SU-DHL-6 (cell line): ENCODE data around the gene ACSS2.

ENCODE experiments used
- H2AFZ ChIP-seq: fragments of 200-600 bp; sonication (generic); 2 replicates; pipeline ENCODE4 v1.6.1; 2014; ENCODE audit warnings: low read depth, mild to moderate bottlenecking, moderate library complexity, mixed read lengths, antibody characterized with exemption, low read length; ENCODE audit not compliant: severe bottlenecking
- H3F3A ChIP-seq: fragments of 200-600 bp; shearing (Covaris generic); 2 replicates; pipeline ENCODE4 v1.6.0; 2016; ENCODE audit warnings: antibody characterized with exemption, mild to moderate bottlenecking; ENCODE audit not compliant: insufficient read depth
- H3K27ac ChIP-seq: fragments of 200-600 bp; sonication (generic); 2 replicates; pipeline ENCODE4 v1.5.1; 2016; ENCODE audit warnings: low read depth, mild to moderate bottlenecking, low read length, moderate library complexity, mixed read lengths
- H3K27me3 ChIP-seq: fragments of 200-600 bp; sonication (generic), shearing (Covaris generic); 2 replicates; pipeline ENCODE4 v1.6.0; 2014; ENCODE audit warnings: mild to moderate bottlenecking, low read length
- H3K36me3 ChIP-seq: fragments of 200-600 bp; sonication (generic); 2 replicates; pipeline ENCODE4 v1.6.1; 2014; ENCODE audit warnings: mild to moderate bottlenecking, low read length, mixed read lengths
- H3K4me2 ChIP-seq: fragments of 300-600, 200-600 bp; shearing (Covaris generic), sonication (generic); 2 replicates; pipeline ENCODE4 v1.6.0; 2014; ENCODE audit warnings: low read length, low read depth, mild to moderate bottlenecking; ENCODE audit not compliant: poor library complexity, severe bottlenecking
- H3K4me3 ChIP-seq: fragments of 200-600 bp; sonication (generic); 2 replicates; pipeline ENCODE4 v1.5.1; 2014; ENCODE audit warnings: antibody characterized with exemption, low read length, mild to moderate bottlenecking, mixed read lengths; ENCODE audit not compliant: insufficient read depth, poor library complexity, severe bottlenecking
- H3K79me2 ChIP-seq: fragments of 200-600 bp; sonication (generic); 2 replicates; pipeline ENCODE4 v1.6.1; 2014; ENCODE audit warnings: mild to moderate bottlenecking, low read length, moderate library complexity; ENCODE audit not compliant: insufficient read depth
- H3K9ac ChIP-seq: fragments of 200-600 bp; sonication (generic); 2 replicates; pipeline ENCODE4 v1.7.0; 2014; ENCODE audit warnings: mild to moderate bottlenecking, low read length
- H3K9me2 ChIP-seq: fragments of 200-600 bp; sonication (generic); replicated peaks from 2 replicates; pipeline ENCODE4 v1.6.1; 2014; ENCODE audit warnings: low read length; ENCODE audit not compliant: insufficient read depth
- H3K9me3 ChIP-seq: fragments of 200-600 bp; sonication (generic); 2 replicates; pipeline ENCODE4 v1.6.1; 2014; ENCODE audit warnings: low read length, mixed read lengths; ENCODE audit not compliant: insufficient read depth
- H4K20me1 ChIP-seq: fragments of 200-600 bp; sonication (generic); 2 replicates; pipeline ENCODE4 v1.6.1; 2014; ENCODE audit warnings: low read depth, mild to moderate bottlenecking, antibody characterized with exemption, low read length, moderate library complexity, mixed read lengths
- CTCF ChIP-seq: fragments of 200-600 bp; sonication (generic); IDR thresholded peaks from one replicate; pipeline ENCODE4 v1.5.1; 2017; ENCODE audit warnings: antibody characterized with exemption, mild to moderate bottlenecking, low read length, moderate library complexity; ENCODE audit not compliant: insufficient read depth, poor library complexity, severe bottlenecking
- EZH2phosphoT487 ChIP-seq: fragments of 200-600 bp; sonication (generic), shearing (Covaris generic); conservative IDR thresholded peaks from 2 replicates; pipeline ENCODE4 v1.6.1; 2018; ENCODE audit warnings: mild to moderate bottlenecking, antibody characterized with exemption, low read length, moderate library complexity, mixed read lengths

Gene ACSS2

GRCh38 chr20:34926581-34926980 is 50.2 kb downstream of the ACSS2 start:
- no peaks in the 10 kb centered on the region for H3K9me3 ChIP-seq
- no peaks in the 10 kb centered on the region for H3K79me2 ChIP-seq
- no peak overlapping the region for H3K4me3 ChIP-seq
- H2AFZ ChIP-seq, result no peak overlapping the region
- no peaks in the 10 kb centered on the region for H3F3A ChIP-seq
- H4K20me1 ChIP-seq, result no peaks in the 10 kb centered on the region
- no peaks in the 10 kb centered on the region for H3K27me3 ChIP-seq
- H3K27ac ChIP-seq, result no peak overlapping the region
- TF ChIP-seq CTCF (no peak), EZH2phosphoT487 (no peak)
- no peak overlapping the region for H3K9ac ChIP-seq
- H3K36me3 ChIP-seq, result no peaks in the 10 kb centered on the region
- no peaks in the 10 kb centered on the region for H3K9me2 ChIP-seq
- H3K4me2 ChIP-seq, result no peak overlapping the region

- Histone ChIP-seq H3K9ac (no peak overlapping the region), H3K36me3 (no peaks in the 10 kb centered on the region), H3K27ac (no peak overlapping the region)
Measured at GRCh38 chr20:34927736-34928135, 51.3 kb downstream of the ACSS2 start.

GRCh38 chr20:34928411-34928810 is 52.0 kb downstream of the ACSS2 start:
- H3K27me3 ChIP-seq, result no peaks in the 10 kb centered on the region
- H3K36me3 ChIP-seq, result no peaks in the 10 kb centered on the region
- TF ChIP-seq EZH2phosphoT487 (no peak), CTCF (no peak)
- no peaks in the 10 kb centered on the region for H3K79me2 ChIP-seq
- no peaks in the 10 kb centered on the region for H3F3A ChIP-seq
- no peaks in the 10 kb centered on the region for H4K20me1 ChIP-seq
- H3K9ac ChIP-seq, result no peak overlapping the region
- H2AFZ ChIP-seq, result no peak overlapping the region
- no peaks in the 10 kb centered on the region for H3K9me2 ChIP-seq
- H3K4me3 ChIP-seq, result no peak overlapping the region
- H3K4me2 ChIP-seq, result no peak overlapping the region
- no peaks in the 10 kb centered on the region for H3K9me3 ChIP-seq
- H3K27ac ChIP-seq, result no peak overlapping the region

More at GRCh38 chr20:34927736-34928135, 51.3 kb downstream of the ACSS2 start:
- H2AFZ ChIP-seq, result no peak overlapping the region
- no peaks in the 10 kb centered on the region for H4K20me1 ChIP-seq
- no peaks in the 10 kb centered on the region for H3K27me3 ChIP-seq
- TF ChIP-seq CTCF, result no peak
- TF ChIP-seq EZH2phosphoT487, result no peak
- no peaks in the 10 kb centered on the region for H3K9me2 ChIP-seq
- H3K4me2 ChIP-seq, result no peak overlapping the region
- H3K9me3 ChIP-seq, result no peaks in the 10 kb centered on the region
- H3F3A ChIP-seq, result no peaks in the 10 kb centered on the region
- no peaks in the 10 kb centered on the region for H3K79me2 ChIP-seq
- H3K4me3 ChIP-seq, result no peak overlapping the region

GRCh38 chr20:34931771-34932170 is 55.4 kb downstream of the ACSS2 start:
- Histone ChIP-seq H3K9me3 (no peaks in the 10 kb centered on the region), H3K27ac (no peak overlapping the region), H3K9me2 (no peaks in the 10 kb centered on the region), H3K27me3 (no peaks in the 10 kb centered on the region), H3K4me2 (no peak overlapping the region), H2AFZ (no peak overlapping the region), H3F3A (no peaks in the 10 kb centered on the region), H3K79me2 (no peaks in the 10 kb centered on the region), H4K20me1 (no peaks in the 10 kb centered on the region), H3K36me3 (no peaks in the 10 kb centered on the region), H3K4me3 (no peak overlapping the region), H3K9ac (no peak overlapping the region)
- TF ChIP-seq EZH2phosphoT487 (no peak), CTCF (no peak)
